ENCODE measurements around the gene UBE2O.

Gene UBE2O

DNA sequence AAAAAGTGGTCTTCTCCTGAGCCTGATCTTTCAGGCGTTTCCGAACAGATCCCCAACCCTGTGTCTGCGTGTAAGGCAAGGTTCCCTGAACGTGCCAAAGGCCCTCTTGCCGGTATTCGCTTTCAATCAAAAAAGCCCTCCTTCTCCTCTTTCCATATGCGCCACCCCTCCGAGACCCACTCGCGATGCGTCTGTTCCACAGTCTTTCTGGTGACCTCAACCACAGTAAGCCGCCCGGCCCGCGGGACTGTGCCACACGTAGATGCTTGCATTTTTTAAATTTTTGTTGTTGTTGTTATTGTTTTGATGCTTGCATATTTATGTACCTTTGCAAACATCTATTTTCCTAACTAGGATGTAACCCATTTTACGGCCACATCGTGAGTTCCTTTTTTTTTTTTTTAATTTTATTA lies 98.6 kb downstream of the UBE2O start:
- Histone ChIP-seq H3K9ac (ENCODE audit: low read length) (peak overlapping the region; percentile 80), H3K4me3 (ENCODE audit: low read length) (peak overlapping the region; percentile 93), H2AFZ (ENCODE audit: low read depth, low read length) (peak overlapping the region; percentile 95), H4K20me1 (ENCODE audit: insufficient read depth, low read length) (no peaks in the 10 kb centered on the region), H3K27ac (ENCODE audit: low read length) (peak overlapping the region; percentile 74; the same call in 1 of the 2 replicates), H3K36me3 (replicated peaks; ENCODE audit: low read depth, low read length) (no peaks in the 10 kb centered on the region), H3K9me3 (ENCODE audit: insufficient read depth, low read length) (no peaks in the 10 kb centered on the region), H3K79me2 (ENCODE audit: low read length) (peaks cover 6% of the 10 kb centered on the region), H3K27me3 (ENCODE audit: low read depth, low read length) (no peaks in the 10 kb centered on the region), H3K4me2 (ENCODE audit: low read length) (peak overlapping the region; percentile 93), H3K4me1 (ENCODE audit: low read length) (peaks cover 19% of the 10 kb centered on the region)
- TF ChIP-seq EZH2phosphoT487 (IDR thresholded peaks at IDR 0.05; ENCODE audit: low read depth), result no peak
- TF ChIP-seq, protein P1, sequence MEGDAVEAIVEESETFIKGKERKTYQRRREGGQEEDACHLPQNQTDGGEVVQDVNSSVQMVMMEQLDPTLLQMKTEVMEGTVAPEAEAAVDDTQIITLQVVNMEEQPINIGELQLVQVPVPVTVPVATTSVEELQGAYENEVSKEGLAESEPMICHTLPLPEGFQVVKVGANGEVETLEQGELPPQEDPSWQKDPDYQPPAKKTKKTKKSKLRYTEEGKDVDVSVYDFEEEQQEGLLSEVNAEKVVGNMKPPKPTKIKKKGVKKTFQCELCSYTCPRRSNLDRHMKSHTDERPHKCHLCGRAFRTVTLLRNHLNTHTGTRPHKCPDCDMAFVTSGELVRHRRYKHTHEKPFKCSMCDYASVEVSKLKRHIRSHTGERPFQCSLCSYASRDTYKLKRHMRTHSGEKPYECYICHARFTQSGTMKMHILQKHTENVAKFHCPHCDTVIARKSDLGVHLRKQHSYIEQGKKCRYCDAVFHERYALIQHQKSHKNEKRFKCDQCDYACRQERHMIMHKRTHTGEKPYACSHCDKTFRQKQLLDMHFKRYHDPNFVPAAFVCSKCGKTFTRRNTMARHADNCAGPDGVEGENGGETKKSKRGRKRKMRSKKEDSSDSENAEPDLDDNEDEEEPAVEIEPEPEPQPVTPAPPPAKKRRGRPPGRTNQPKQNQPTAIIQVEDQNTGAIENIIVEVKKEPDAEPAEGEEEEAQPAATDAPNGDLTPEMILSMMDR (IDR thresholded peaks at IDR 0.05; ENCODE audit: low read depth, low read length), result no peak

- Histone ChIP-seq H3K79me2 (ENCODE audit: low read length) (peaks cover 6% of the 10 kb centered on the region), H3K4me2 (ENCODE audit: low read length) (peak within 1 kb of the TSS; percentile 93), H3K9ac (ENCODE audit: low read length) (peak within 1 kb of the TSS; percentile 80), H3K27me3 (ENCODE audit: low read depth, low read length) (no peaks in the 10 kb centered on the region), H3K4me1 (ENCODE audit: low read length) (peaks cover 19% of the 10 kb centered on the region), H4K20me1 (ENCODE audit: insufficient read depth, low read length) (no peaks in the 10 kb centered on the region), H3K4me3 (ENCODE audit: low read length) (peak within 1 kb of the TSS; percentile 93), H2AFZ (ENCODE audit: low read depth, low read length) (peak within 1 kb of the TSS; percentile 95), H3K9me3 (ENCODE audit: insufficient read depth, low read length) (no peaks in the 10 kb centered on the region), H3K27ac (ENCODE audit: low read length) (peak within 1 kb of the TSS; percentile 74), H3K36me3 (replicated peaks; ENCODE audit: low read depth, low read length) (no peaks in the 10 kb centered on the region)
- TF ChIP-seq EZH2phosphoT487 (IDR thresholded peaks at IDR 0.05; ENCODE audit: low read depth), result no peak
- TF ChIP-seq, protein P1 (IDR thresholded peaks at IDR 0.05; ENCODE audit: low read depth, low read length), result no peak
These were observed 99.2 kb downstream of the UBE2O start, which contains the start of gene PRPSAP1 for GRCh38 chr17:76353599-76354316. Gene PRPSAP1, minus strand, starts transcription at chr17:76353916. Its CDS starts 213 bp downstream, at chr17:76353703.

- Histone ChIP-seq H4K20me1 (ENCODE audit: insufficient read depth, low read length) (no peaks in the 10 kb centered on the region), H3K79me2 (ENCODE audit: low read length) (peaks cover 6% of the 10 kb centered on the region), H3K4me2 (ENCODE audit: low read length) (peak overlapping the region; percentile 93), H3K27me3 (ENCODE audit: low read depth, low read length) (no peaks in the 10 kb centered on the region), H3K4me1 (ENCODE audit: low read length) (peaks cover 19% of the 10 kb centered on the region), H3K9me3 (ENCODE audit: insufficient read depth, low read length) (no peaks in the 10 kb centered on the region), H2AFZ (ENCODE audit: low read depth, low read length) (peak overlapping the region; percentile 95; the same call in 1 of the 2 replicates), H3K36me3 (replicated peaks; ENCODE audit: low read depth, low read length) (no peaks in the 10 kb centered on the region), H3K27ac (ENCODE audit: low read length) (no peak overlapping the region), H3K9ac (ENCODE audit: low read length) (peak overlapping the region; percentile 80), H3K4me3 (ENCODE audit: low read length) (peak overlapping the region; percentile 93)
- no peak for TF ChIP-seq EZH2phosphoT487 (IDR thresholded peaks at IDR 0.05; ENCODE audit: low read depth)
- TF ChIP-seq, protein P1 (IDR thresholded peaks at IDR 0.05; ENCODE audit: low read depth, low read length), result no peak
These were observed 99.9 kb downstream of the UBE2O start for GRCh38 chr17:76353004-76353598.

DNA sequence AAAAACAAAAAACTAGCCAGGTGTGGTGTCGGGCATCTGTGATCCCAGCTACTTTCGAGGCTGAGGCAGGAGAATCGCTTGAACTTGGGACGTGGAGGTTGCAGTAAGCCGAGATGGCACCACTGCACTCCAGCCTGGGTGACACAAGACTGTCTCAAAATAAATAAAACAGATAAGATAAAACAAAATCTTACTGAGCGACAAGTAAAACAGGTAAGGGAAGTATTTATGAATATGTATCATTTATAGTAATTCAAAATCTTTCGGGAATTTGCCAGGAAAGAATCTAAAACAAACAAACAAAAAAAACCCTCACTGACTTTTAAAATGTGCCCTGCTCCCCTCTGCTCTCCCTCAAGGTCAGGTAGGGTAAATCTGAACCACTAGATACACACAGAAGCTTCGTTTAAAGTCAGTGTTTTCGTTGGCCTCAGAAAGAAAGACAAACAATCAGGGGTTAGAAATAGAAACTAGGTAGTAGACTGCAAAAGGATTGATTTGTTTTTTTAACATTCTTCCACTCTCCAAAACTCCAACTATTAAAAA lies 101.4 kb downstream of the UBE2O start:
- H3K27ac ChIP-seq (ENCODE audit: low read length), result no peak overlapping the region
- no peaks in the 10 kb centered on the region for H3K27me3 ChIP-seq (ENCODE audit: low read depth, low read length)
- no peak overlapping the region for H3K4me3 ChIP-seq (ENCODE audit: low read length)
- H3K36me3 ChIP-seq (replicated peaks; ENCODE audit: low read depth, low read length), result no peaks in the 10 kb centered on the region
- no peak overlapping the region for H3K4me2 ChIP-seq (ENCODE audit: low read length)
- TF ChIP-seq EZH2phosphoT487 (IDR thresholded peaks at IDR 0.05; ENCODE audit: low read depth), result no peak
- TF ChIP-seq, protein P1 (IDR thresholded peaks at IDR 0.05; ENCODE audit: low read depth, low read length), result no peak
- peaks cover 6% of the 10 kb centered on the region for H3K79me2 ChIP-seq (ENCODE audit: low read length)
- no peak overlapping the region for H2AFZ ChIP-seq (ENCODE audit: low read depth, low read length)
- peaks cover 9% of the 10 kb centered on the region for H3K4me1 ChIP-seq (ENCODE audit: low read length)
- no peaks in the 10 kb centered on the region for H4K20me1 ChIP-seq (ENCODE audit: insufficient read depth, low read length)
- H3K9me3 ChIP-seq (ENCODE audit: insufficient read depth, low read length), result no peaks in the 10 kb centered on the region
- H3K9ac ChIP-seq (ENCODE audit: low read length), result no peak overlapping the region
